ENCODE results near the gene CACNB4. TPM values are rescaled to one million over a fixed set of nuclear protein-coding genes. Genes with fewer than 3 reads are reported as not detected.

The CACNB4 gene
- total RNA-seq, 2 donors from 2014 or later = 0.33 to 1.3 TPM

DNA sequence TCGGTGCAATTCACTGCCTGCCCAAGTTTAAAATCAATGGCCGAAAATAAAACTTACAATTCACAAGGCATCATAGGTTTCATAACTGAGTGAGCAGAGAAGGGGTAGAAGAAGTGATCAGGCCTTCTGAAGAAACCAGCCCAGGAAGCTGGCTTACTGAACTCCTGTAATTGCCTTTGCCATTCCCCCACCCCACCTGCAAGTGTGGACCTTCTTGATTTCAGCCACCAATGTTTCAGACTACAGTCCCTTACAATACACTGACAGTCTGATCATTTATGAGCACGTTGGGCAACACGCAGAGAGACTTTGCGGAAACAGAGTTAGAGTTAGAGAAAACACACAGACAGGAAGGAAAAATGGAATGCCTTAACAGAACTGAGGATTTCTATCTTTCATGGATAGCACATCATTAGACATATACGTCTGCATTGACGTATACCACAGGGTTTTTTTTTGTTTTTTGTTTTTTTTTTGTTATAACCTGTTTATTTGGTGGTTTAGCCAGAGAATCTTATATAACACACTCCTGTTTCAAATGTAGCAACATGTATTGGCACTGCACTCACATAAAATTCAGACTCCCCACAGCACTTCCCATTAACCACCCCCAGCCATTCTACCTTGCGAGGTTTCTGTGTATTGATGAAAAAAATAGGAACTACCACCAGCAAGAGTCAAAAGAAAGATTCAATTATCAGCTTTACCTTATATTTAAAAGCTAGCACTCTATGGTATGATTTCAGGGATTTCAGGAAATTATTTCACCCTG lies 126.4 kb downstream of the CACNB4 start:
- Histone ChIP-seq H3K4me1 (no peaks in the 10 kb centered on the region), H3K4me3 (no peak overlapping the region), H3K27me3 (no peaks in the 10 kb centered on the region), H3K9me3 (no peaks in the 10 kb centered on the region), H3K27ac (no peak overlapping the region), H3K36me3 (replicated peaks in 1 of 2; ENCODE audit: insufficient read depth in 1 of 2, low read depth in 2 of 2) (no peaks in the 10 kb centered on the region)
- 88 to 92% methylated on average over 8 of the region's 8 CpGs for WGBS, 2 donors
- intact Hi-C loops (cut with DNase I) = no loop called here
- no peak for ATAC-seq
- no peak for DNase-seq
- TF ChIP-seq, protein P1, sequence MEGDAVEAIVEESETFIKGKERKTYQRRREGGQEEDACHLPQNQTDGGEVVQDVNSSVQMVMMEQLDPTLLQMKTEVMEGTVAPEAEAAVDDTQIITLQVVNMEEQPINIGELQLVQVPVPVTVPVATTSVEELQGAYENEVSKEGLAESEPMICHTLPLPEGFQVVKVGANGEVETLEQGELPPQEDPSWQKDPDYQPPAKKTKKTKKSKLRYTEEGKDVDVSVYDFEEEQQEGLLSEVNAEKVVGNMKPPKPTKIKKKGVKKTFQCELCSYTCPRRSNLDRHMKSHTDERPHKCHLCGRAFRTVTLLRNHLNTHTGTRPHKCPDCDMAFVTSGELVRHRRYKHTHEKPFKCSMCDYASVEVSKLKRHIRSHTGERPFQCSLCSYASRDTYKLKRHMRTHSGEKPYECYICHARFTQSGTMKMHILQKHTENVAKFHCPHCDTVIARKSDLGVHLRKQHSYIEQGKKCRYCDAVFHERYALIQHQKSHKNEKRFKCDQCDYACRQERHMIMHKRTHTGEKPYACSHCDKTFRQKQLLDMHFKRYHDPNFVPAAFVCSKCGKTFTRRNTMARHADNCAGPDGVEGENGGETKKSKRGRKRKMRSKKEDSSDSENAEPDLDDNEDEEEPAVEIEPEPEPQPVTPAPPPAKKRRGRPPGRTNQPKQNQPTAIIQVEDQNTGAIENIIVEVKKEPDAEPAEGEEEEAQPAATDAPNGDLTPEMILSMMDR (IDR thresholded peaks at IDR 0.05) = no peak
- no peak for TF ChIP-seq POLR2A (IDR thresholded peaks at IDR 0.05)

DNA sequence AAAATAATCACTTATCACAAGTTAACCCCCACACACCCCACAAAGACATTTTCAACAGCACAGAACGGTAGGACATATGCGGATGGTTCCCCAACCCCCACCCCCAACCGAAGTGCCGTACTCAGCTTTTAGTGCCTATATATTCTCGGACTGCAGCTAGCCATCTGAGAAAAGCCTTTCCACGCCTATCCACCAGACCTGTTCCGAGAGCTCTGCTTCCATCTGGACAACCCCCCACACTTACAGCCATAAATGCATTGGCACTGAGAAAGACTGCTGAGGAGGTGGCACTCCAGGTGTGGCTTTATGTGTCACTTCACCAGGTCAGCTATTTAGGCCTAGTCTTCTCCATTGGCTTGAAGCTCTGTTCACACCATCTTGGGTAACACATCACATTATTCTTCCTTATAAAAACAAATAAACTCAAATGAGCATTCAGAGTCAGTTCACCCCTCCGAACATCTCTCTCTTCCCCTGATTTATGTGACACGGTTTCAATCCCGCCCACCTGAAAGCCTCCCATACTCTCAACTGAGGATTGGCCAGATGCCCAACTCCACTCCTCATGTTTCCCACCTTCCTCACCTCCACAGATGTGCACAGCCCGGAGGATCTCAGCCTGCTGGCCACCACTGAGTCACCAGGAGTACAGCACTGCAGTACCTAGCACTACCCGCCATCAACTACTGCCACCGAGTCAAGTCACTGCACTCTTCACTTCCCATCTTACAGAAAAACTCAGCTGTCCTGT lies 127.4 kb downstream of the CACNB4 start:
- H3K27ac ChIP-seq = no peak overlapping the region
- no peak overlapping the region for H3K4me3 ChIP-seq
- no peaks in the 10 kb centered on the region for H3K4me1 ChIP-seq
- no peaks in the 10 kb centered on the region for H3K27me3 ChIP-seq
- WGBS, 2 donors = 91 to 97% methylated on average over 13 of the region's 13 CpGs
- no peaks in the 10 kb centered on the region for H3K9me3 ChIP-seq
- intact Hi-C loops (cut with DNase I) = no loop called here
- no peaks in the 10 kb centered on the region for H3K36me3 ChIP-seq (replicated peaks in 1 of 2; ENCODE audit: insufficient read depth in 1 of 2, low read depth in 2 of 2)
- ATAC-seq (no peak), DNase-seq (no peak)
- TF ChIP-seq POLR2A (IDR thresholded peaks at IDR 0.05) = no peak
- TF ChIP-seq, protein P1 (IDR thresholded peaks at IDR 0.05) = no peak

DNA sequence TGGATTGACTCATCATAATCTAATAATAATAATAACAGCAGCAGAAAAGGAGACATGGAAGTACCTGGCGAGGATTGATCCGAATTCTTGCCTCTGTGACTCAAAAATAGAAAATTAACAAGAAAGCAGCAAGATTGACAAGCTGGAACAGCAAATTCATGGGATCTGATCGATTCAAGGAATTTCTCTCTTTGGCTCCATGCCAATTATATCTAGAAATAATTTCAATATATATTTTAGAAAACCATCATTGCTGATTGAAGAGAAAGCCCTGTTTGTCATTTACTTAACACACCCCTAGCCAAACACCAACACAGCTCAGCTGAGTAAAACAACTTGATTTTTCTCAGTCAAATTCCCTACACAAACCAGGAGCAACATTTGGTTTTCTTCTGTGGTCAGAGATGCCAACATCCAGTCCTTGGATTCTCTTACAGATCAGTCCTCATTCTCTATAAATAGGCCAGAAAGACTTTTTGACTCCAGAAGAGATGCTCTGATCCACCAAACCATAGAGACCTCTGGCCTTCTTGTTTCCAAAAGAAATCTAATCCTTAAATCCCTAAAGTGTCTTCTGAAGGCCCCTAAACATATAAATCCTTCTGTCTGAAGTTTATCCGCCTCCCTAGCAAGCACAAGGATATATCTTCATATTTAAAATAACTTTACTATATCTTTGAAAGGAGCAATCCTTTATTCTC lies 129.9 kb downstream of the CACNB4 start:
- ATAC-seq (no peak), DNase-seq (no peak)
- Histone ChIP-seq H3K27ac (no peak overlapping the region), H3K9me3 (no peaks in the 10 kb centered on the region), H3K4me1 (no peaks in the 10 kb centered on the region), H3K4me3 (no peak overlapping the region), H3K36me3 (replicated peaks in 1 of 2; ENCODE audit: insufficient read depth in 1 of 2, low read depth in 2 of 2) (no peaks in the 10 kb centered on the region), H3K27me3 (no peaks in the 10 kb centered on the region)
- 80 to 90% methylated on average over 4 of the region's 4 CpGs for WGBS, 2 donors
- TF ChIP-seq POLR2A (IDR thresholded peaks at IDR 0.05) = no peak
- TF ChIP-seq, protein P1 (IDR thresholded peaks at IDR 0.05) = no peak
- intact Hi-C loops (cut with DNase I) = no loop called here

DNA sequence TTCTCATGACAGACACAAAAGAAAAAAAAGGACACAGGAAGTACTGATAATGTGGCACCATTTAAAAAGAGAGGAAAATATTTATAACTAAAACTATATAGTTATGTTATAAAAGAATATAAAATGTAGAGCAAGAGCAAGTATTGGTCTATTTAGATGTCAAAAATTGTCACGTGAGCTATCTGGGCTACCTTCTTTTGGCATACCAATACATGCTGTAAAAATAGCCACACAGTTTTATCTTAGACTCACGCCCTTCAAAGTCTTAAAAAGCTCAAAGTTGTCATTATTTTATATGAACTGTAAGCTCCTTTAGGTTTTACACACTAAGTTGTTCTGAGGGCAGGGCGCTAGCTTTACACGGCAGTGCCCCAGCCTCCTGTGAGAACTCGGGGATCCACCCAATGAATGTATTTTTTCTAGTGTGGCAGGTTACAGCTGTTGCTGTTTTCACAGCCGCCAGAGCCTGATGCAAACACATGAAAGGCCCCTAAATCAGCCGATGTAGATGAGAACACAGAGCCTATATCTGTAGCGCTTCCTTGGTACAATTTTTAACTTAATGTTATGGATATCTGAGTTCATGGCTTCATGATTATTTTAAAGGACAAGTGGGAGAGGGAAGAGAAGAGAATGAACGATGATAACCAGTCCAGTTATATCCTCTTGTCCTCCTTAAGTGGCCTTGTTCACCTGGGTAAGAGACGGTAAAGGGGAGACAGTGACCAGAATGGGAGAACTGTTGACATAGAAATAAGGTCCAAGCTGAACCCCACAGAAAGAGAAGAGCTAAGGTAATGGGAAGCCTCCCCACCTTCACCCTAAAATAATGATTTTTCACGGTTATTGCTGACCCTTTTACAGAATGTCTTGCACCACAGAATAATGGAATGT lies 130.8 kb downstream of the CACNB4 start:
- DNase-seq (no peak), ATAC-seq (no peak)
- intact Hi-C loops (cut with DNase I) = no loop called here
- Histone ChIP-seq H3K27ac (no peak overlapping the region), H3K4me1 (no peaks in the 10 kb centered on the region), H3K36me3 (replicated peaks in 1 of 2; ENCODE audit: insufficient read depth in 1 of 2, low read depth in 2 of 2) (no peaks in the 10 kb centered on the region), H3K4me3 (no peak overlapping the region), H3K9me3 (no peaks in the 10 kb centered on the region), H3K27me3 (no peaks in the 10 kb centered on the region)
- TF ChIP-seq, protein P1 (IDR thresholded peaks at IDR 0.05) = no peak
- TF ChIP-seq POLR2A (IDR thresholded peaks at IDR 0.05) = no peak
- 85 to 87% methylated on average over 11 of the region's 11 CpGs for WGBS, 2 donors
